ENCODE measurements around the gene LMAN2. TPM values are rescaled to one million over a fixed set of nuclear protein-coding genes. Genes with fewer than 3 reads are reported as not detected.

The LMAN2 gene
- total and polyA plus RNA-seq, 4 donors = 86.2 to 145 (median 116) TPM

DNA sequence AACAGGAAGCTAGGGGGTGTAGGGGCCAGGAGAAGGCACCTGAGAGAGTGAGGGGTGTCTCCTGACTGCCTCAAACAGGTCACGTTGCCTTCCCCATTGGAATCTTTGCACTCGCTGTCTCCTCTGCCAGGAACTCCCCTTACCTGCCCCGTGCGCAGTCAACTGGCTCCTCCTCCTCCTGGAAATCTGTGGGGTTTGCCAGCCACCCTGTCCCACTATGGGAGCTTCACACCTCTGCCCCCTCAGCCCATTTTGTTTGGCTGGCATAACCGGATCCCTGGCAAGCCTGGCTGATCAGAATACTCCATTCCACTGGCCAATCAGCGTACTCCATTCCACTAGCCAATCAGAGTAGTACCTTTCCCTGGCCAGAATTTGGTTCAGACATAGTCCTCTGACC is 22.3 kb upstream of the LMAN2 start:
- no peak overlapping the region for H3K4me3 ChIP-seq (ENCODE audit: low read length in 2 of 2)
- H3K36me3 ChIP-seq (ENCODE audit: control insufficient read depth in 1 of 2, insufficient read depth in 2 of 2, low read length in 1 of 2) = no peaks in the 10 kb centered on the region
- no peak overlapping the region for H3K27ac ChIP-seq (ENCODE audit: low read depth in 1 of 2, low read length in 2 of 2)
- H3K9me3 ChIP-seq (ENCODE audit: control insufficient read depth, low read length) = no peaks in the 10 kb centered on the region
- intact Hi-C loops (cut with DNase I) = no loop called here
- no peaks in the 10 kb centered on the region for H3K4me1 ChIP-seq (ENCODE audit: control insufficient read depth in 1 of 2, insufficient read depth in 2 of 2, low read length in 2 of 2)
- ATAC-seq (ENCODE audit: low FRiP score) (no peak), DNase-seq (no peak)
- H3K27me3 ChIP-seq (ENCODE audit: control insufficient read depth in 1 of 2, insufficient read depth in 2 of 2, low read length in 1 of 2) = no peaks in the 10 kb centered on the region
- WGBS, 2 donors = 54 to 55% methylated on average over 6 of the region's 6 CpGs

DNA sequence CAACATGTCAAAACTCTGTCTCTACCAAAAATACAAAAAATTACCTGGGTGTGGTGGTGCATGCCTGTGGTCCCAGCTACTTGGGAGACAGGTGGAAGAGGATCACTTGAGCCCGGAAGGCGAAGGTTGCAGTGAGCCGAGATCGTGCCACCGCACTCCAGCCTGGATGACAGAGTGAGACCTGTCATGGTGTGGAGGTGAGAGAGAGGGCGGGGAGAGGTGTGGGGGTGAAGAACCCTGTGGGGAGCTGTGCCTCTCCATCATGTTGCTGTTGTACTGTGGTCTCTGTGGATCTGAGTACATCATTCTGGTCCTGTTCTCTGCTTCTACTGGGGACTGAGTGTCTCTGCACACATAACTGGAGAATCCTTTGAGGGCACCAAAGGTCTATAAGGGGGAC is 21.4 kb upstream of the LMAN2 start:
- Histone ChIP-seq H3K4me3 (ENCODE audit: low read length in 2 of 2) (no peak overlapping the region), H3K27me3 (ENCODE audit: control insufficient read depth in 1 of 2, insufficient read depth in 2 of 2, low read length in 1 of 2) (no peaks in the 10 kb centered on the region), H3K36me3 (ENCODE audit: control insufficient read depth in 1 of 2, insufficient read depth in 2 of 2, low read length in 1 of 2) (no peaks in the 10 kb centered on the region), H3K4me1 (ENCODE audit: control insufficient read depth in 1 of 2, insufficient read depth in 2 of 2, low read length in 2 of 2) (no peaks in the 10 kb centered on the region), H3K9me3 (ENCODE audit: control insufficient read depth, low read length) (no peaks in the 10 kb centered on the region), H3K27ac (ENCODE audit: low read depth in 1 of 2, low read length in 2 of 2) (no peak overlapping the region)
- DNase-seq = no peak
- no peak for ATAC-seq (ENCODE audit: low FRiP score)
- intact Hi-C loops (cut with DNase I) = no loop called here
- WGBS, 2 donors = 90 to 97% methylated on average over 6 of the region's 6 CpGs

DNA sequence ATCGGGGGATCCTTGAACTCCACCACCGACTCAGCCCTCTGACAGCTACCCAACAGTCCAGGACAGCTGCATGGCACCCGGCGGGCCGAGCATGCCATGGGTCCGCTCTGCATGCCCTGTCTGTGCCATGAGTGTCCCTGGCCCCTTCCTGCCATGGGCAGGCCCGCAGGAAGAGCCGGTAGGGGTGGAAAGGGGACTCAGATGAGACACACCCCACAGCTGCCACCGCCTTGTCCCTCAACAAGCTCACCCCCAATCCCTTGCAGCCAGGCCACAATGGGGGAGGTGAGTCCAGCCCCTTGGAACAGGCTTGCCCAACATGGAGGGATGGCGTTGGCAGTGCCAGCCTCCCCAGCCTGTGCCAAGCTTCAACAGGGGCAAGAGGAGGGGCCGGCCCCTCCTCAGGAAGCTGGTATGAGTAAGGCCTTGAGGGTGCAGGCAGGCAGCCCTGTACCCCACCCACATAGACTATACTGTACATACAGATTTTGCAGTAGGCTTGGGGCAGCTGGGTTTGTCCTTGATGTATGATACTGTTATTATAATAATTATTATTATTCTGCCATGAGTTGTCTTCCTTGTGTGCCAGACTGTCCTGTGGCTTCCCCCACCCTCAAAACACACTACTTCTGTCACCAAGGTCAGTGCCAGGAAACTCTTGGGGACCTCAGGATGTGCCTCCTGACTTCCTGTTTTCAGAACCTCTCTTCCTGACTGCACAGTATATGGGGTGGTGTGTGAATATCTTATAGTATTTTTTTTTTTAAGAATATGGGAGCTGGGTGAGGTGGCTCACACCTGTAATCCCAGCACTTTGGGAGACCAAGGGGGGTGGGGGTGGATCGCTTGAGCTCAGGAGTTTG is 20.8 kb upstream of the LMAN2 start:
- Histone ChIP-seq H3K27me3 (ENCODE audit: control insufficient read depth in 1 of 2, insufficient read depth in 2 of 2, low read length in 1 of 2) (no peaks in the 10 kb centered on the region), H3K4me3 (ENCODE audit: low read length in 2 of 2) (no peak overlapping the region), H3K4me1 (ENCODE audit: control insufficient read depth in 1 of 2, insufficient read depth in 2 of 2, low read length in 2 of 2) (no peaks in the 10 kb centered on the region), H3K36me3 (ENCODE audit: control insufficient read depth in 1 of 2, insufficient read depth in 2 of 2, low read length in 1 of 2) (no peaks in the 10 kb centered on the region), H3K27ac (ENCODE audit: low read depth in 1 of 2, low read length in 2 of 2) (no peak overlapping the region), H3K9me3 (ENCODE audit: control insufficient read depth, low read length) (no peaks in the 10 kb centered on the region)
- DNase-seq (no peak), ATAC-seq (ENCODE audit: low FRiP score) (no peak)
- intact Hi-C loops (cut with DNase I) = no loop called here
- 93 to 94% methylated on average over 12 of the region's 12 CpGs for WGBS, 2 donors

DNA sequence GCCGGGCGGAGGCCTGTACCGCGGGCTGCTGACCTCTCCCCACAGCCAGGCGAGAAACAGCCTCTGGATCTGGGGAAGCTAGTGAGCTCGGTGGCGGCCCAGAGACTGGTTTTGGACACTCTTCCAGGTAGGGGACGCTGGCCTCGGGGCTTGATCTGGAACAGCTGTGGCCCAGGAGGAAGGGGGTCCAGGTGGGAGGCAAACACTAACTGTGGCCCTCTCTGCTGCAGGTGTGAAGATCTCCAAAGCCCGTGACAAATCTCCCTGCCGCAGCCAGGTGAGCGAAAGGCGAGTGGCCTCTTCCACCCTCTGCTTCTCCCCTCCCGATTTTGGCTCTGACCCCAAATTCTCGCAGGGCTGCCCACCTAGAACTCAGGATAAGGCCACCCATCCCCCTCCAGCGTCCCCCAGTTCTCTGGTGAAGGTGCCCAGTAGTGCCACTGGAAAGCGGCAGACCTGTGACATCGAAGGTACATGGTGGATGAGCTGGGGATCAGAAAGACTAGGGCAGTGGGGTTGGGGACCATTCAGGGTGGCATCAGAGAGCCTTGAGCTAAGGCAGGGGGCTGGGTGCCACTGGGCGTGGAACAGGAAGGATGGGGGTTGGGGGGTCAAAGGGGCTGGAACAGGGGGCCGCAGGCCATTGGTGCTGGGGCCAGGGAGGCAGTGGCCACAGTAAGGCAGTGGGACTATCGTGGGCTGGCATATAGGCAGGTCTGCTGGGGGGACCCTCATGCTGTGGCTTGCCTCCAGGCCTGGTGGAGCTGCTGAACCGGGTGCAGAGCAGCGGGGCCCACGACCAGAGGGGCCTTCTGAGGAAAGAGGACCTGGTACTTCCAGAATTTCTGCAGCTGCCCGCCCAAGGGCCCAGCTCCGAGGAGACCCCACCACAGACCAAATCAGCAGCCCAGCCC is 19.9 kb upstream of the LMAN2 start:
- ATAC-seq (ENCODE audit: low FRiP score) = no peak
- no peak overlapping the region for H3K27ac ChIP-seq (ENCODE audit: low read depth in 1 of 2, low read length in 2 of 2)
- H3K36me3 ChIP-seq (ENCODE audit: control insufficient read depth in 1 of 2, insufficient read depth in 2 of 2, low read length in 1 of 2) = no peaks in the 10 kb centered on the region
- no peaks in the 10 kb centered on the region for H3K4me1 ChIP-seq (ENCODE audit: control insufficient read depth in 1 of 2, insufficient read depth in 2 of 2, low read length in 2 of 2)
- DNase-seq = no peak
- intact Hi-C loops (cut with DNase I) = no loop called here
- 60 to 64% methylated on average over 22 to 26 of the region's 26 CpGs for WGBS, 2 donors
- no peaks in the 10 kb centered on the region for H3K27me3 ChIP-seq (ENCODE audit: control insufficient read depth in 1 of 2, insufficient read depth in 2 of 2, low read length in 1 of 2)
- H3K4me3 ChIP-seq (ENCODE audit: low read length in 2 of 2) = peak overlapping the region in 1 of 2 donors; percentile 9
- H3K9me3 ChIP-seq (ENCODE audit: control insufficient read depth, low read length) = no peaks in the 10 kb centered on the region

DNA sequence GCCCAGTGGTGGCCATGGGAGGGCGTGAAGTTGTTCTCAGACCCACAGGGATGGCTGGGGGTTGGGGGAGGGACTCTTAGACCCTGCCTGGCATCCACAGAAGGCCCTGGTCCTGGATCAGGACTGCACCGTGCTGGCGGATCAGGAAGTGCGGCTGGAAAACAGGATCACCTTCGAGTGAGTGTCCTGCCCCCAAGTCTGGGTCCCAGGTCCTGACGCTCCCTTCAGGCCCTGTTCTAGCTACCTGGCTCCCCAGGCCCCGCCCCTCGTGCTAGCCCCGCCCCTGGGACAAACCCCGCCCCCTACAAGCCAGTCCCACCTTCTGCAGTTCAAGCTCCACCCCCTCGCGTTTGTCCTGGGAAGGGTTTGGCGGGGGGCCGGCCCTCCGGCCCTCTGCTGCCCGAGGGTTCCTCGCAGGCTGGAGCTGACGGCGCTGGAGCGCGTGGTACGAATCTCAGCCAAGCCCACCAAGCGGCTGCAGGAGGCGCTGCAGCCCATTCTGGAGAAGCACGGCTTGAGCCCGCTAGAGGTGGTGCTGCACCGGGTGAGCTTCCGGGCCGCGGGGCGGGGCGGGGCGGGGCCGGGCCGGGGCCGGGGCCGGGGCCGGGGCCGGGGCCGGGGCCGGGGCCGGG is 19.1 kb upstream of the LMAN2 start:
- ATAC-seq (ENCODE audit: low FRiP score) = peak; percentile 69

DNA sequence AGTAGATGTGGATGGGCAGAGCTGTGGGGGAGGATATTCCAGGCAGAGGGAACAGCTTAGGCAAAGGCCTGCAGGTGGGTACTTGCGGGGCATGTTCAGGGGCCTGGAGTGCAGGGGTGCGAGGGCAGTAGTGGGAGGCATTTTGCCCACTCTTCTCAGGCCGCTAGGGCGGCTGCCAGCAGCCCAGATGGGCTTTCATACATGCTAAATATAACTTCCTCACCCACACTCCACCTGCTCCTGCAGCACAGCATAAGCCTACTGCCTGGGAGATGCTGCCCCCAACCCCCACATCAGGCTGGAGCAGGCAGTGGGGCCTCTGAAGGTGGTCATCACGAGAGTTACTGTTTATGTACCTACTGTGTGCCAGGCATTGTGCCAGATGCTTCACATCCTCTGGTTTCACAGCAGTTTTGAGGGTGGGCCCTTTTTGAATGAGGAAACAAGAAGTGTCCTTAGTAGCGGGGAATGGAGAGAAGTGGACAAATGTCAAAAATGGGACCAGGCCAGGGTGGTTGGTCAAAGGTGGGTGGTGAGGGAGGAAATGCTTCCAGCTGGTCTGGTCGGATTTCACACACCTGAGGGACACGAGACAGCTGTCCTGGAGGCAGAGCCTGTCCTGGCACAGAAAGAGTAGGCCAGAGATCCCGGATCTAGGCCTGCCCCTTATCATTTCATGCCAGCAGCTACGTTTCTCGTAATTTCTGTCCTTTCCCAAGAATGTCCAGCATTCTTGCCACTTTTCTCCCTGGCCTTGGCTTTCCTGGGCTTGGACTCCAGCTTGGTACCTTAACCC is 18.4 kb upstream of the LMAN2 start:
- no peaks in the 10 kb centered on the region for H3K27me3 ChIP-seq (ENCODE audit: control insufficient read depth in 1 of 2, insufficient read depth in 2 of 2, low read length in 1 of 2)
- no peak overlapping the region for H3K27ac ChIP-seq (ENCODE audit: low read depth in 1 of 2, low read length in 2 of 2)
- intact Hi-C loops (cut with DNase I) = loop anchor here in 1 of 2 donors (5.0 kb wide), 1 partner anchor 58 kb away; the partner anchor contains the start of gene MXD3
- WGBS, 2 donors = 39 to 49% methylated on average over 11 of the region's 11 CpGs
- no peaks in the 10 kb centered on the region for H3K4me1 ChIP-seq (ENCODE audit: control insufficient read depth in 1 of 2, insufficient read depth in 2 of 2, low read length in 2 of 2)
- DNase-seq = no peak
- H3K36me3 ChIP-seq (ENCODE audit: control insufficient read depth in 1 of 2, insufficient read depth in 2 of 2, low read length in 1 of 2) = no peaks in the 10 kb centered on the region
- no peaks in the 10 kb centered on the region for H3K9me3 ChIP-seq (ENCODE audit: control insufficient read depth, low read length)
- no peak overlapping the region for H3K4me3 ChIP-seq (ENCODE audit: low read length in 2 of 2)
- no peak for ATAC-seq (ENCODE audit: low FRiP score)

More for the DNA sequence above, 19.1 kb upstream of the LMAN2 start:
- no peaks in the 10 kb centered on the region for H3K9me3 ChIP-seq (ENCODE audit: control insufficient read depth, low read length)
- H3K36me3 ChIP-seq (ENCODE audit: control insufficient read depth in 1 of 2, insufficient read depth in 2 of 2, low read length in 1 of 2) = no peaks in the 10 kb centered on the region
- DNase-seq = peak; percentile 85 to 90
- H3K27ac ChIP-seq (ENCODE audit: low read depth in 1 of 2, low read length in 2 of 2) = no peak overlapping the region
- 12 to 16% methylated on average over 24 to 42 of the region's 42 CpGs for WGBS, 2 donors
- peak overlapping the region in 1 of 2 donors; percentile 9 for H3K4me3 ChIP-seq (ENCODE audit: low read length in 2 of 2)
- H3K4me1 ChIP-seq (ENCODE audit: control insufficient read depth in 1 of 2, insufficient read depth in 2 of 2, low read length in 2 of 2) = no peaks in the 10 kb centered on the region
- intact Hi-C loops (cut with DNase I) = no loop called here
- no peaks in the 10 kb centered on the region for H3K27me3 ChIP-seq (ENCODE audit: control insufficient read depth in 1 of 2, insufficient read depth in 2 of 2, low read length in 1 of 2)

DNA sequence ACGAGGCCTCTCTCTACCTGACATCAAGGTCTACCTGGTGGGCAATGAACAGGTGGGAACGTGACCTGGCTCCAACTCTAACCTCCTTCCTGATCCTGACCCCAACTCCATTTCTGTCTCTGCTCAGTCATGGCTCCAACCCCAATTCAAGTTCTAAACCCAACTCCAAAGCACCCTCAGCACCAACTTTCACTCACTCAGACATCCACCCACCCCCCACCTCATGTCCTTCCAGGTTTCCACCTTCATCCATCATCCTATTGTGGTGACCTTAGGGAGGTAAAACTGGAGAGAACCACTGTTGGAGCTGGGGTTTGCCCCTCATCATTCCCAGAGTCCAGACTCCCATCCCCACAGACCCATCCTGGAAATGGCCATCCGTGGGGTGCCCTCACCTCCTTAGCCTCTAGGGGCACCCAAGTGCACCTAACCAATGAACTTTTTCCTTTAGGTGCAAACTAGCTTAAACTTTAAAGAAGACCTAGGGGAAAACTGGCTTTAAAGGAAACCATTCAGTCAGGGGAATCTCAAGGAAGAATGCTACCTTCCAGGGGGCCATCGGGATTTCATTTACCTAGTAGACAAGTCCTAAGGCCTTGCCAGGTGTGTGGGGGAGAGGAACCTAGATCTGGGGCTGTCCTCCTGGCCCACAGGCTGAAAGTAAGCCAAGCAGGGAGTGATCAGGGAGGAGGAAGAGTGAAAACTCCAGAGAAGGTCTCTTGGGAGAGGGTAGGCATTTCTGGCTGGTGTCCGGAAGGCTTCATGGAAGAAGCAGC is 17.6 kb upstream of the LMAN2 start:
- Histone ChIP-seq H3K36me3 (ENCODE audit: control insufficient read depth in 1 of 2, insufficient read depth in 2 of 2, low read length in 1 of 2) (no peaks in the 10 kb centered on the region), H3K27ac (ENCODE audit: low read depth in 1 of 2, low read length in 2 of 2) (no peak overlapping the region), H3K27me3 (ENCODE audit: control insufficient read depth in 1 of 2, insufficient read depth in 2 of 2, low read length in 1 of 2) (no peaks in the 10 kb centered on the region), H3K9me3 (ENCODE audit: control insufficient read depth, low read length) (no peaks in the 10 kb centered on the region), H3K4me1 (ENCODE audit: control insufficient read depth in 1 of 2, insufficient read depth in 2 of 2, low read length in 2 of 2) (no peaks in the 10 kb centered on the region), H3K4me3 (ENCODE audit: low read length in 2 of 2) (no peak overlapping the region)
- WGBS, 2 donors = 66 to 73% methylated on average over 5 of the region's 5 CpGs
- intact Hi-C loops (cut with DNase I) = loop anchor here in 1 of 2 donors (5.0 kb wide), 1 partner anchor 57 kb away; the partner anchor contains the start of gene MXD3
- ATAC-seq (ENCODE audit: low FRiP score) (no peak), DNase-seq (no peak)
